GM23248 (cell line): Measurements from ENCODE around the gene ADCY5.

Experiments used
- EZH2 ChIP-seq: fragments of 200-600 bp; sonication (generic); IDR thresholded peaks from 2 replicates; pipeline ENCODE4 v1.6.1; 2018; ENCODE audit warnings: antibody characterized with exemption, mild to moderate bottlenecking; ENCODE audit not compliant: insufficient read depth, poor library complexity, severe bottlenecking
- EZH2phosphoT487 ChIP-seq: fragments of 200-600 bp; sonication (generic); IDR thresholded peaks from 2 replicates; pipeline ENCODE4 v1.6.1; 2018; ENCODE audit warnings: antibody characterized with exemption, moderate library complexity, mild to moderate bottlenecking, low read depth; ENCODE audit not compliant: insufficient read depth

GRCh38 chr3:123244128-123244527, 204.8 kb downstream of the ADCY5 start:
- TF ChIP-seq EZH2phosphoT487, result no peak
- no peak for TF ChIP-seq EZH2
